HK-2 (cell line): ENCODE results near the gene ATP8B2.
"Not testable (repeated sequence)": the region's sequence is repeated elsewhere in the genome, so short reads cannot be mapped to it uniquely, and the experiment has no call there.

ENCODE experiments used
- DNase-seq: peaks from one replicate; pipeline ENCODE4 v3.0.0-alpha.2; 2018; ENCODE audit not compliant: unreplicated experiment

ATP8B2 gene

DNA sequence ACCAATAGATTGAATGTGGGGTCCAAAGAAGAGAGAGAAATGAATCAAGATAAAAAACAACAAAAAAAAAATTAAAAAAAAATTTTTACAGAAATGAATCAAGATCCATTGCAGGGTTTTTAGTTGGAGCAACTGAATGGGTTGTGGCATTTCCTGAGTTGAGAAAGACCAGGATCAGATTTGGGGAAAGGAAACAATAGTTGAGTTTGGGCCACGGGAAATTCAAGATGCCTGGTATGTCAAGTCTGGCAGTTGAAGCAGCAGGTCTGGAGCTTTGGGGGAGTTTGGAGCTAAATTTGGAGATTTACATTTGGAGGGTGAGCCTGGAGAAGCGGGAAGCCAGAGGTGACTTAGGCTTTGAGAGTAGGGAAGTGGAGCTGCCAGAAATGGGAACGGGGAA, 22.6 kb downstream of the ATP8B2 start:
- DNase-seq, result no peak

DNA sequence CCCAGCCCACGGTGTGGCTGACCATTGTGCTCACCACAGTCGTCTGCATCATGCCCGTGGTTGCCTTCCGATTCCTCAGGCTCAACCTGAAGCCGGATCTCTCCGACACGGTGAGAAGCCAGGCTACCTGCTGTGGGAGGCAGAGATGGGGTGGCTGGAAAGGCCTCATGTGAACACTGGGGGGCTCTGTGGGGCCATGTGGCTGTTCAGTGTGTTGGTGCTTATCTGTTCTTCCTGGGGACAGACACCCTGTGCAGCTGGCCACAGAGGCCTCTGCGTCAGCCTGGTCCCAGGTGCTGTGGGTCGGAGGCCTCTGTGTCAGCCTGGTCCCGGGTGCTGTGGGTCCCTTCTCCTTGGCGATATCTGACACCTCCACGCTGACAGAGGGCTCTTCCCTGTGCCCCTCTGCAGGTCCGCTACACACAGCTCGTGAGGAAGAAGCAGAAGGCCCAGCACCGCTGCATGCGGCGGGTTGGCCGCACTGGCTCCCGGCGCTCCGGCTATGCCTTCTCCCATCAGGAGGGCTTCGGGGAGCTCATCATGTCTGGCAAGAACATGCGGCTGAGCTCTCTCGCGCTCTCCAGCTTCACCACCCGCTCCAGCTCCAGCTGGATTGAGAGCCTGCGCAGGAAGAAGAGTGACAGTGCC, 23.2 kb downstream of the ATP8B2 start:
- DNase-seq, result no peak

DNA sequence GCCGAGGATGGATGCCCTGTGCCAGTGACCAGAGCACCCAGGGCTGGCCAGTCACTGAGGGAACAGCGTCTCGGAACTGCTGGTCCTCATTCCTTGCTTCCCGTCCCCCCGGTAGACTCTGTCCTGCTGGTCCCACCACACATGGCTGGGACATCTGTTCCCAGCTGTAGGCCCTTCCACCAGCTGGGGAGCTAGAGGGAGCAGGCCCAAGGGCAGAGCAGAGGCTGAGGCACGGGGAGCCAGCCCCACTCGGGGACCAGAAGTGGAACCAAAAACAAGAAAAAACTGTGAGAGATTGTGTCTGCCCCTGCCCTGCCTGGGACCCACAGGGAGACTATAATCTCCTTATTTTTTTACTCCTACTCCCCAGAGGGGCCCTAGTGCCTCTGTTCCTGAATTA, 23.8 kb downstream of the ATP8B2 start:
- no peak for DNase-seq

DNA sequence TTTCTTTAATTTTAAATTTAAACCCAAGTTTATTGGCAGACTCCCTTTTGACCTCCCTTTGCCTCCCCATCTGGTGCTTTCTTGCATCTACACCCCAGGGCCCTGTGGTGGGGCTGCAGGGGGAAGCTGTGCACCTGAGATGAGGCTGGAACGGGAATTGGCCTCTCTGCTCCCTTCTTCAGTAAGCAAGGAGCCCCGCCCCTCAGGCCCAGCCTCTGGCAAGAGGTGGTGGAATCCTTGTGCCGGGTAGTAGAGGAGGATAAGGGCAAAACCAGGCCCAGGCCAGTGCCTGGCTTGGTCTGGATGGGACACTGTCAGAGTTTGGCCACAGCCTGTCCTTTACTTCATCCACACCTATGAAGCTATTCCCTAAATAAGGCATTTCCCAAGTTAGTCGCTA, 25.1 kb downstream of the ATP8B2 start:
- no peak for DNase-seq

DNA sequence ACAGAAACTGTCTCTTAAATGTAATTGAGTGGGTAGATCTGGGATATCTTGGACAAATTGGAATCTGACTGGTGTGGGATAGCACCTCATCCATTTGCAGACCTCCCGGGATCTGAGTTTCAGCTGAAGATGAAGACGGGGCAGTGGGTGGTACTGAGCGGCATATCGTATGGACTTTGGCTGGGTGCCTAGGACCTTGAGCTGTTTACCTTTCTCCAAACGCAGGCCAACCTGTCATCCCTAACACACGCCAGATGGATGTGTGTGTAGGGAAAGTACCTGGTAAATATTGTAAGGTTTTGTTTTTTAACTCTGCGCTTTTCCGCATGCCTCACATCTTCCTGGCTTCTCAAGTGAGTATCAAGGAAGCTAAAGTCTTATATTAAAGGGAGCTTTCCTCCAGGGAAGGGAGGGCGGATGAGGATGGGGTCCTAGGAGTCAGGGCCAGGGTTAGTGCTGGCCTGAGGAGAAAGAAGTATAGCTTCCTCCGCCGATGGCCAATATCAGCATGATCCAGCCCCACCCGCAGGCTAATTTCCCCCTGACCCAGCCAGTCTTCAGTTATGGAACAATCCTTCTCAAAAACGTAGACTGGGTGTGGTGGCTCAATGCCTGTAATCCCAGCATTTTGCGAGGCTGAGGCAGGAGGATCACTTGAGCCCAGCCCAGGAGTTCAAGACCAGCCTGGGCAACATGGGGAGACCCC, 26.2 kb downstream of the ATP8B2 start:
- no peak for DNase-seq

DNA sequence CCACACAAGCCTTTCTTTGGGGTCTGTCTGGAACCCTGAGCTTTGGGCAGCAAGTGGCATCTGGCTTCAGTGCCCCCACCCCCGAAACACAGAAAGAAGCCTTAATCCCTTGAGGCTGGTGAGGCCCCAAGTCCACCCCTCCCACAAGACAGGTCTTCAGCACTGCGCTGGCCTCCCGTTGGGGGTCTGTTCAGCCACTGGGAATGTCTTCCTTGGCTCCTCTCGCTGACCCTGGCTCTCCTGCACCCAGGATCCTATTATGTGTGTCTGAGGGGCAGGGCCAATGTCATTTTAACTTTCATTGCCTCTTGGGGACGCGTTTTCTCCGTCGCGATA, 26.9 kb downstream of the ATP8B2 start:
- DNase-seq, result no peak

DNA sequence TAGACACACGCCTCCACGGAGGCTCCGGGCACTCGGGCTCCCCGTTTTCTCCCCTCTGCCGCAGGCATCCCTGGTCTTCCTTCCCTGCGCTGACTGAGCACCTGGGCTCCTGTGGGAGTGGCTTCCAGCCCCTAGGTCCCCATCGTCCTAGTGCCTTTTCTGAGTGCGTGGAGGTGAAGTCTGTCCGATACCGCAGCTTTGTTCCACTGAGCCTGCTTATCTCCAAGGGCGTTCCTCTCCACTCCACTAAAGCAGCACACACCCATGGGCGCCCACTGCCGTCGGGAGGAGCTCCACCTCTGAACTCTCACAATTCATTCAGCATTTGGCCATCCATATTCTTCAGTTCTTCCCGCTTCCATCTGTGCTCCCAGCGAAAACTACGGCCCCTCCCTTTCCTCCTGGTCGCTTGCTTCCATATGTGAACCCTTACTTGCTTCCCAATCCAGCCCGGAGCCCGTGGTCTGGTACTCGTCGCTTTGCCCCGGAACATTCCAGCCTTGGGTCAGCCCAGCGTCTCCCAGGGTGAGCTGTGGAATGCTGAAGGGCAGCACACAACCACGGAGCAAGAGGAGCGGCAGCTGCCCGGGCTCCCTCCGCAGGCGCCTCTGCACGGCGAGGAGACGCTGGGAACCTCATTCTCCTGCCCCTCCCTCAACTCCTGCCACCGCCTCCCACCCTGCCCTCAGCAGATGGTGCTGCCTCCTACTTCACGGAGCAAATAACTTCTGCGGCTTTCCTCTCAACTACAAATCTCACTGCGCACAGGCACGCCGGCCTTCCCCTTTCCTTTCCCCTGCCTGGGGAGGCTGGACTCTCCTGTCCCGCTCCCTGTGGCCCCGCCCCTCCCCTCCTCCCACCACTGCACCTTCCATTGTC, 27.5 kb downstream of the ATP8B2 start:
- no peak for DNase-seq

DNA sequence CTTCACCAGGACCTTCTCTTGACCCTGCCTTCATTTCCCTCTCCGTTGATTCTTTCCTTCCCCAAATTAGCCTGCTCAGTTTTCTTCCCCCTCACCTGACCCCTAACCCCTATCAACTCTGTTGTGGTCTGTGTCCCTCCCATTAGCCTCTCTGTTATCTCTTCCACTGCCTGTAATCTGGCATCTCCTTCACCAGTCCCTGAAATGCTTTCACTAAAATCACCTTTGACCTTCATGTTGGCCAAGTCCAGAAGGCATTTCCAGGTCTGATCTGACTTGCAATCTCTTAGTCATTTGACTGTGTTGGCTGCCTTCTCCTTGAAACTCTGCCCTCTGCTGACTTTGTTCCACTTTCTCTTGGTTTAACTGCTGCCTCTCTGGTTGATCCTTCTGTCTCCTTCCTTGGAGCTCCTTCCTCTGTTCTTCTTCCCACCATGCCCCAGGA, 28.2 kb downstream of the ATP8B2 start:
- DNase-seq, result no peak

DNA sequence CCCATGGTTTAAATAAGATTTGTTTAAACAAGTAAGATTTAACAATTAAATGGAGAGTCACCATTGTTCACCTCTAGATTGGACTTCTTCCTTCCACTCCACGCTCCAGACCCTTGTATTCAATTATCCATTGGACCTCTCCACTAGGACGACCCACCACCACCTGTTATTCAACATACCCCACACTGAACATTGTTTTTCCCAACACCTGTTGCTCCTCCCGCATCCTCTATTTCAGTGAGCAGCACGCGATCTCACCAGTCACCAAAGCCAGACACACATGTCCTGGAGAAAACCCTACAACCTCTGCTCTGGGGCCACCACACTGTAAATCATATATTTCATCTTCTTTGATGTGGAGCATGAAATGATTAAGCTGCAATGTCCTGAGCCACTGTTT, 28.6 kb downstream of the ATP8B2 start:
- DNase-seq, result no peak

DNA sequence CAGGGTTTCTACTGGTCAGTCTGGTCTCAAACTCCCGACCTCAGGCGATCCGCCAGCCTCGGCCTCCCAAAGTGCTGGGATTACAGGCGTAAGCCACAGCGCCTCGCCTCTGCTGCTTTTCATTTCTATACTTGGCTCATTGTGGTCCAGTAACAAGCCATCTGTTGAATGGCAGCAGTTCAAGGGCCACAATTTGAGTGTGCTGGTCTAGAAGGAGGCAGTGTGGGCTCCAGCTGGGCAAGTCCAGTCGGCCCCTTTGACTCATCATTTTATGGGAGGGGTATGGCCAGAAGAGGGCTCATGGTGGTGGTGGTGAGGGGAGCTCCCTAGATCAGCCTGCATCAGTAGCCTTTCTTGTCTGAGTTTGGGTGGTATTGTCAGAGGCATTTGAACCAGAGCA, 33.2 kb downstream of the ATP8B2 start:
- DNase-seq, result no peak

DNA sequence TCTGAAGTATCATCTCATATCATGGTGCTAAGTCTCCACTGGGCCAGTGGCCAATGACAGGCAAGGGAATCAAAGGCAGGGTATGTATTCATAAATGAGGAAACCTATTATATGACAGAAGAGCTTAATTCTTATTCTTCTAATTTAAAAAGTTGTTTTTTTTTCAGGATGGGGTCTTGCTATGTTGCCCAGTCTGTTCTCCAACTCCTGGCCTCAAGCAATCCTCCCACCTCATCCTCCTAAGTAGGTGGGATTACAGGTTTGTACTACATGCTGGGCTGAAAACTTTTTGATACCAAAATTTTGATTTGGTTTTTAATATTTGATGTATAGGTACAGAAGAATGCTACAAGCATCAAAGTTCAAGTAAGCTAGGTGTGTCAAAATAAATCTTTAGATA, 35.0 kb downstream of the ATP8B2 start:
- no peak for DNase-seq

DNA sequence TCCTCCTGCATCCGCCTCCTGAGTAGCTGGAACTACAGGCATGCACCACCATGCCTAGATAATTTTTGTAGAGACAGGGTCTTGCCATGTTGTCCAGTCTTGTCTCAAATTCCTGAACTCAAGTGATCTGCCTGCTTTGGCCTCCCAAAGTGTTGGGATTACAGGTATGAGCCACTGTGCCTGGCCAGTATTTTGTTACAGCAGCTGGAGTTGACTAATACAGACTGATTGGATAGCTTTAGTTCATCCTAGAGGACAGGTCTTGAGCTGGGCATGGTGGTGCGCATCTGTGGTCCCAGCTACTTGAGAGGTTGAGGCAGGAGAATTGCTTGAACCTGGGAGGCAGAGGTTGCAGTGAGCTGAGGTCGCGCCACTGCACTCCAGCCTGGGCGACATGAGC, 35.6 kb downstream of the ATP8B2 start:
- not testable (repeated sequence) for DNase-seq

DNA sequence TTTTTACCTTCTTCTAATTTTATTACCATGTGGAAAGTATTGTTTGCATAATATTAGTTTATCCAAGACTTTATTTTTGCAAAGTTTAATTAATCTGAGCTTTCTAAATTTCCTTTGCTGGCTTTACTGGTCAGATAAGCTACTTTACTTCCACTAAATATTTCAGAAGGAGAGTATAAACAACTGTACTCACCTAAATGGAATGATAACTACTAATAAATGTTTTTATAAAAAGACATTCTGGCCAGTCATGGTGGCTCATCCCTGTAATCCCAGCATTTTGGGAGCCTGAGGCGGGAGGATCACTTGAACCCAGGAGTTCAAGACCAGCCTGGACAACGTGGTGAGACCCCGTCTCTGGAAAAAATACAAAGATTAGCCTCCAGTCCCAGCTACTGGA, 36.0 kb downstream of the ATP8B2 start:
- DNase-seq, result no peak

DNA sequence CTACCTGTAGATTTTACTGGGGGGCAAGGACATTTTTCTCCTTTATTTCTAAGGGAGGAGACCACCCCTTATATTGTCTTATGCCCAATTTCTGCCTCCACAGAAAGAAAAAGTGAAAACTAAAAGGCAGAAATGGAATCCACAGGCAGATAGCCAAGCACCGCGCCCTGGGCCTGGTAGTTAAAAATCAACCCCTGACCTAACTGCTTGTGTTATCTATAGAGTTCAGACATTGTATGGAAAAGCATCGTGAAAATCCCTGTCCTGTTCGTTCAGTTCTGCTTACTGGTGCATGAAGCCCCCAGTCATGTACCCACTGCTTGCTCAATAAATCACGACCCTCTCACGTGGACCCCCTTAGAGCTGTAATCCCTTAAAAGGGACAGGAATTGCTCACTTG, 46.1 kb downstream of the ATP8B2 start:
- no peak for DNase-seq

DNA sequence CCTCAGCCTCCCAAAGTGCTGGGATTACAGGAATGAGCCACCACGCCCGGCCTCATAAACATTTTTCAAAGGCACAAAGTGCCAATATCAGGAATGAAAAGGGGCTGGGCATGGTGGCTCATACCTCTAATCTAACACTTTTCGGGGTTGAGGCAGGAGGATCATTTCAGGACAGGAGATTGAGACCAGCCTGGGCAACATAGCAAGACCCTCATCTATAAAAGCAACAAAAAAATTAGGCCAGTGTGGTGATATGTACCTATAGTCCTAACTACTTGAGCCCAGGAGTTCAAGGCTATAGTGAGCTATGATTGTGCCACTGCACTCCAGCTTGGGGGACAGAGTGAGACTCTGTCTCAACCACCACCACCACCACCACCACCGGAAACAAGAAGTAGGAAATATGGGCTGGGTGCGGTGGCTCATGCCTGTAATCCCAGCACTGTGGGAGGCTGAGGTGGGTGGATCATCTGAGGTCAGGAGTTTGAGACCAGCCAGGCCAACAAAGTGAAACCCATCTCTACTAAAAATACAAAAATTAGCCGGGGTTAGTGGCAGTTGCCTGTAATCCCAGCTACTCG, 48.5 kb downstream of the ATP8B2 start:
- DNase-seq, result not testable (repeated sequence)

DNA sequence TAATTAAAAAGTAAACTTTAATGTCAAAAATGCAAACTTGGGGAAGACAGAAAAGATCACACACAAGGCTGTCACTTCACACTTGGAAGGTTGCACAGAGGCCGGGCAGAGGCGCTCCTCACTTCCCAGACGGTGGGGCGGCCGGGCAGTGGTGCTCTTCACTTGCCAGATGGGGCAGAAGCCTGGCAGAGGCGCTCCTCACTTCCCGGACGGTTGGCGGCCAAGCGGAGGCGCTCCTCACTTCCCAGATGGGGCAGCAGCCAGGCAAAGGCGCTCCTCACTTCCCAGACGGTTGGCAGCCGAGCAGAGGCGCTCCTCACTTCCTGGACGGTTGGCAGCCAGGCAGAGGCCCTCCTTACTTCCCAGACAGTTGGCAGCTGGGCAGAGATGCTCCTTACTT, 54.0 kb downstream of the ATP8B2 start:
- no peak for DNase-seq

DNA sequence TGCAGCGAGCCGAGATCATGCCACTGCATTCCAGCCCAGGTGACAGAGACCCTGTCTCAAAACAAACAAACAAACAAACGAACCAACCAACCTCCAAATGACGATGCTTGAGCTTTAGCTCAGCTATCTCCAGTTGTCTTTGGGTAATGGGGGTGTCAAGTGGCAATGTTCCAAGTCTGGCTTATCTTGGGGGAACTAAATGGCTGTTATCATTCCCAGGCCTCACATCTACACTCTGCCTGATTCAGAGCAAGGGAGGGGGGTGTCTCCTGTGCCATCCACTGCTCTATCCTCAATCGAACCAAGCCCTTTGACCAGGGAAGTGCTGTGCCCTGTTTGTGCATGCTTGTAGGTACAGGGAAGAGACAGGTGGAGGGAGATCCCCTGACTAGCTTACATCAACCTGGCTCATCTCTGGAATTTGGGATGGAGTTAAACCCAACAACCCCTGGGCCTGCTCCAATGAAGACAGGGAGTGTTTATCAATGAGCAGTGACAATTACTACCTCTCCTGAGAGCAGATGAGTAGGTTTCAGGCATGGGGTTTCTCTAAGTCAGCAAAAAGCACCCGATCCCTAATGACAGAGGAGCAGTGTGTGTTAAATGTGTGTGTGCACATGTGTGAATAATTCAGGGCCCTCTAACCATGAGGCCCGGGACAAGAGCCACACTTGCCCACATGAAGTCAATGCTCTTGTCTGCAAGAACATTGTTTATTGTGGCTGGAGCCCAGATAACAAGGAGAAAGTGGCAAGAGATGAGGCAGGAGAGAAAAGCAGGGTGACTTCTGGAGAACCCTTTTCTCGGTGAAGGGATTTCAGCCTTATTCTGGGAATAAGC, 59.5 kb downstream of the ATP8B2 start:
- no peak for DNase-seq

DNA sequence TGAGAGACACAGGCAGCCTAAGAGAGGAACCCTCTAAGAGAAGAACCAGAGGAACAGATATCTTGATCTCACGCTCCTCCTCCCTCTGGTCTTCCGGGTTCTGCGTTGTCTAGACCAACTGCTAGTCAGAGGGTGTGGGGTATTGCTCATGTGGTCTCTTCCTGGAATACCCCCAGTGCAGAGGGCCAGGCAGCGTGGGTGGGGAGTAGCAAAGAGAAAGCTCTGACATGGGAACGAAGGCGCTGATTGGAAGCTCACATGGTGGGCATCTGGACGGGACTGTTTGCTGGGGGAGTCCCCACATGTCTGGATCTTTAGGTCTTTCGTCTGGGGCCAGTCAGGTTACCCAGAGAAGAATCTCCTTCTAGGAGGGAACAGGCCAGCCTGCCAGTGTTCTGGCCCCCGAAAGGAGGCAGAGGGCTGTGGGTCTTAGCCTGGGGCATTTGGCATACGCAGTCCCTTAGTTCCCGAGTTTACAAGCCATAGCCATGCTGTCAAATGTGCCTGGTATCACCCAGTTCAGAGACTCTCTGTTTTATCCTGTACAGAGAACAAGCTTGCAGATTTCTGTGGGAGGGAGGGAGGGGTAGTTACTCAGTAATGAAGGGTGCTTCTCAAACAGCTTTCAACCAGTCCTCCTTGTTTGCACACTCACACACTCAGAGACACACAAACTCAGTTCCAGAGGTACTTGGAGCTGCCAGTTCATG, 61.5 kb downstream of the ATP8B2 start:
- no peak for DNase-seq

DNA sequence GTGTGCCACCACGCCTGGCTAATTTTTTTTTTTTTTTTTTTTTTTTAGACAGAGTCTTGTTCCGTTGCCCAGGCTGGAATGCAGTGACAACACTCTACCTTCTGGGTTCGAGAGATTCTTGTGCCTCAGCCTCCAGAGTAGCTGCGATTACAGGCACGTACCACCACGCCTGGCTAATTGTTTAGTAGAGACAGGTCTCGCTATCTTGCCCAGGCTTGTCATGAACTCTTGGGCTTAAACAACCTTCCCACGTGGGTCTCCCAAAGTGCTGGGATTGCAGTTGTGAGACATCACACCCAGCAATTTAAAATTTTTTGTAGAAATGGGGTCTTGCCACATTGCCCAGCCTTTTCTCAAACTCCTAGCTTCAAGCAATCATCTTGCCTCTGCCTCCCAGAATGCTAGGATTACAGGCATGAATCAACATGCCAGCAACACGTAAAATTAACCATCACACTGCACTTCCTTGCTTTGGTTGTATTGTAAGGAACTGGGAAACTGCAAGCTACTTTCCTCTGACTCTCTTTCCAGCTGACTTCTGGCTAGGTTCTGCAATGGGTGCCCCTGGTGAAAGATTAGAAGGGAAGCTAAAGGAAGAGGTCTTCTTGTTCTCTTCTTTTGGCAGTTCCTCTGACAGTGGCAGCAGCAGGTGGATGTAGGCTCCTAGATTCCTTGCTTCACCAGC, 65.9 kb downstream of the ATP8B2 start:
- no peak for DNase-seq

DNA sequence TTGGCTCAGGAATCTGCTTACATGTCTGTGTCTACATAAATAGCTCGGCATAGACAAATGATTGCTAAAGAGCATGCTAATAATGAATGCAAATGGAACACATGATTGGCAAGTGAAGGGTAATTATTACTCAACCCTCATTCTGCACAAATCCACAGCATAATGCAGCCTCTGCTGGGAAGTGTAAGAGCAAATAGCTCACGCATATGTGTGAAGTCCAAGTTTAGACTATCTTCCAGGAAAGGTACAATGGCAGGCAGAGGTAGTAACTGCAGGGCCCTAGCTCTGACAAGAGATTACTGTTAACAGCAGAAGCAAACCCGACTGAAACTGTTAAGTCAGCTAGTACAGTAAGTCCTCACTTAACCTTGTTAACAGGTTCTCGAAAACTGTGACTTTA, 72.8 kb downstream of the ATP8B2 start:
- DNase-seq, result no peak
